Measurements from ENCODE around the gene MROH2A.

GRCh38 chr2:233811087-233811486 lies 33.0 kb downstream of the MROH2A start:
- TF ChIP-seq ZNF232 (CRISPR knock-in tag; IDR thresholded peaks at IDR 0.05) (no peak), CREM (CRISPR knock-in tag; IDR thresholded peaks at IDR 0.05) (no peak), CTCF (IDR thresholded peaks at IDR 0.05) (no peak), STAT6 (CRISPR knock-in tag; conservative IDR thresholded peaks at IDR 0.05; ENCODE audit: low read depth) (no peak), USF2 (CRISPR knock-in tag; IDR thresholded peaks at IDR 0.05) (no peak), ESRRA (CRISPR knock-in tag; IDR thresholded peaks at IDR 0.05; ENCODE audit: borderline replicate concordance) (no peak), ZNF425 (CRISPR knock-in tag; conservative IDR thresholded peaks at IDR 0.05) (no peak), USF1 (CRISPR knock-in tag; IDR thresholded peaks at IDR 0.05) (no peak), ZNF416 (CRISPR knock-in tag; IDR thresholded peaks at IDR 0.05) (no peak), SMAD4 (CRISPR knock-in tag; IDR thresholded peaks at IDR 0.05) (no peak), JUN (CRISPR knock-in tag; IDR thresholded peaks at IDR 0.05) (no peak)
